GM11168 (cell line): ENCODE results near the gene LIN7B.
"Not testable (repeated sequence)": the region's sequence is repeated elsewhere in the genome, so short reads cannot be mapped to it uniquely, and the experiment has no call there.

Source experiments
- in situ Hi-C: fragments of 300-500 bp; cut with MboI; formaldehyde crosslinking; loops from one replicate; pipeline ENCODE4 v1.12.0; 2022; ENCODE audit warnings: low sequenced_read_pairs; ENCODE audit not compliant: unreplicated experiment

Gene LIN7B

GRCh38 chr19:49118565-49119410, 4.6 kb downstream of the LIN7B start, which contains the start of gene C19orf73:
TSS of gene C19orf73 (minus strand) at chr19:49119143. CDS start at chr19:49119022, 121 bp downstream.
- in situ Hi-C loops = no loop called here

- in situ Hi-C loops = no loop called here
Measured at GRCh38 chr19:49119411-49120324, 5.5 kb downstream of the LIN7B start, which contains the start of gene PPFIA3. TSS of gene PPFIA3 (plus strand) at chr19:49119544. CDS start at chr19:49127874, 8,330 bp downstream.

- in situ Hi-C loops = no loop called here
Measured at GRCh38 chr19:49120325-49120683, 6.1 kb downstream of the LIN7B start.

- in situ Hi-C loops = no loop called here
Measured at GRCh38 chr19:49120868-49121267, 6.7 kb downstream of the LIN7B start.

- in situ Hi-C loops = not testable (repeated sequence)
Measured at GRCh38 chr19:49121841-49122240, 7.7 kb downstream of the LIN7B start.

GRCh38 chr19:49123285-49123684, 9.1 kb downstream of the LIN7B start:
- in situ Hi-C loops = not testable (repeated sequence)

GRCh38 chr19:49125025-49125731, 11.0 kb downstream of the LIN7B start:
- in situ Hi-C loops = no loop called here

GRCh38 chr19:49126575-49126974, 12.4 kb downstream of the LIN7B start:
- in situ Hi-C loops = no loop called here

GRCh38 chr19:49127225-49127624, 13.1 kb downstream of the LIN7B start:
- in situ Hi-C loops = not testable (repeated sequence)

GRCh38 chr19:49127674-49128544, 13.7 kb downstream of the LIN7B start:
- in situ Hi-C loops = no loop called here

- in situ Hi-C loops = no loop called here
Measured at GRCh38 chr19:49128545-49129237, 14.5 kb downstream of the LIN7B start.

GRCh38 chr19:49129238-49129583, 15.0 kb downstream of the LIN7B start:
- in situ Hi-C loops = no loop called here

- in situ Hi-C loops = no loop called here
Measured at GRCh38 chr19:49130325-49130724, 16.2 kb downstream of the LIN7B start.

- in situ Hi-C loops = no loop called here
Measured at GRCh38 chr19:49132974-49133609, 18.9 kb downstream of the LIN7B start.

- in situ Hi-C loops = no loop called here
Measured at GRCh38 chr19:49133621-49134454, 19.7 kb downstream of the LIN7B start.

GRCh38 chr19:49135686-49136085, 21.5 kb downstream of the LIN7B start:
- in situ Hi-C loops = no loop called here

- in situ Hi-C loops = no loop called here
Measured at GRCh38 chr19:49136771-49137171, 22.6 kb downstream of the LIN7B start.

- in situ Hi-C loops = no loop called here
Measured at GRCh38 chr19:49140951-49141350, 26.8 kb downstream of the LIN7B start.
